GM18868 (cell line): ENCODE results near the gene CDKN1C.

Experiments used
- ATAC-seq: cut with Tn5 transposase; IDR thresholded peaks from one replicate; pipeline ENCODE4 v1.9.1; 2021; ENCODE audit warnings: mild to moderate bottlenecking, moderate library complexity; ENCODE audit not compliant: unreplicated experiment

Gene CDKN1C

DNA sequence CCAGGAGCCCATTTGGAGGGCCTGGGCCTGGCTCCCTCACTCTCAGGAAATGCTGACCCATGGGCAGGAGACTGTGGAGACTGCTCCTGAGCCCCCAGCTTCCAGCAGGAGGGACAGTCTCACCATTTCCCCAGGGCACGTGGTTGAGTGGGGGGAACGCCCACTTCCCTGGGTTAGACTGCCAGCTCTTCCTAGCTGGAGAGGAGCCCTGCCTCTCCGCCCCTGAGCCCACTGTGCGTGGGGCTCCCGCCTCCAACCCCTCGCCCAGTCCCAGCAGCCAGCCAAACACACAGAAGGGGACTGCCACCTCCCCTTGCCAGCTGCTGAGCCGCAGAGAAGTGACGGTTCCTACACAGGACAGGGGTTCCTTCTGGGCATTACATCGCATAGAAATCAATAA, 37.1 kb downstream of the CDKN1C start:
- ATAC-seq: no peak

DNA sequence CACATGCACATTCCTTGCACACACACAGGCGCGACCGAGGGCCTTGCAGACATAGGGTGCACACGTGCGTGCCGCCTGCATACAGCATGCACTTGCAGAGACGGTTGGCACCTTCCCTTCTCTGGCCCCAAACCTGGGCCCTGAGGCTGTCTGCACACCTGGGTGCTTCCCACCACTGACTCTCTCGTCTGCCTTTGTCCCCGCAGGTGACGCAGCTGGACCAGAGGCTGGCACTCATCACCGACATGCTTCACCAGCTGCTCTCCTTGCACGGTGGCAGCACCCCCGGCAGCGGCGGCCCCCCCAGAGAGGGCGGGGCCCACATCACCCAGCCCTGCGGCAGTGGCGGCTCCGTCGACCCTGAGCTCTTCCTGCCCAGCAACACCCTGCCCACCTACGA, 38.0 kb downstream of the CDKN1C start:
- ATAC-seq: no peak

DNA sequence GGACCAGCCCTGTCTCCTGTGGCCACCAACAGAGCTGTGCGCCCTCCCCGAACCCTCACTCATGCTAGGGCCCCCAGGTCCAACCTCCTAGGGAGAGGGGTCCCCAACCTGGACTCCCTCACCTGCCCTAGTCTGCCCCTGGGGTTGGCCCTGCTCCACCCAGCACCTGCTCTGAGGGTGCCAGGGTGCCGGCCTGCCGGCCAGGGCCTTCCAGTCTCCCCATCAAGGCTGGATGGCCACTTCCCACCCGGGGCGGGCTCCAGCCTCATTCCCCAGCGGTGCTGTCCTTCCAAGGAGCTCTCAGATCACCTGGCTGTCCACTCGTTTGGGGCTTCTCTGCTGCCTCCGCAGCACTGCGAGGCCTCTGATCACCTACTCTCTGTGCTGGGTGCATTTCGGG, 39.1 kb downstream of the CDKN1C start:
- ATAC-seq: no peak

DNA sequence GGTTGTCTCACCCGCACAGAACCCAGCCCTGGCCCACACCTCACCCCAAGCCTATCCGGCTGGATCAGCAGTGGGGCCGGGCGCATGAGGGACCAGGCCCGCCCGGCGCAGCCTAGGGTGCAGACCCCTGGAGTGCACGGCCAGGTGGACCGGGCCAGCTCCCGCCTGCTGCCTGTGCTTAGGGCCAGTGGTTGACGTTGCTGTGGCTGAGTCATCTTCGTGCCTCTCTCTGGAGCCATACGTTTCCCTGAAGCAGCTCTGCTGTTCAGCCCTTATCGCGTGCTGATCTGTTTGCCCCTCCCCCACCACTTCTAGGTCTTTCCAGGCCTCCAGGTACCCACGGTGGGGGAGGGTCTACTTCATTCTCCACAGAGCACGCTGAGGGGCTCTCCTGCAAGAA, 39.5 kb downstream of the CDKN1C start:
- ATAC-seq: no peak

DNA sequence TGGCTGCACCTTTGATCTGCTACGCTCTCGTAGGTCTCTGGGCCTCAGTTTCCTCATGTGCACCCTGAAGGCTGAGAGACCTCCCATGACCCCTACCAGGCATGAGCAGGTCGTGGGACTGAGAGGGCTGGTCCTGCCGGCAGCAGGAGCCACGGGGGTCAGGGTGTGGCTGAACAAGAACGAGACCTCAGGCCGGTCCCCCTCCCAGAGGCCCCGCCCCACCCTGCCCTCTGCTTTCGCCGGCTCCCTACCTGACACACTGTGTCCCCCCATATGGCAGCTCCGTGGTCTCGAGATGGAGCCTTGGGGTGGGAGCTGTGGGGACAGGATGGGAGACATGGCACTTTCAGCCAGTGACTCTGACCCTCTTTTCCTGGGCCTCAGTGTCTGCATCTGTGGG, 40.6 kb downstream of the CDKN1C start:
- ATAC-seq: no peak

DNA sequence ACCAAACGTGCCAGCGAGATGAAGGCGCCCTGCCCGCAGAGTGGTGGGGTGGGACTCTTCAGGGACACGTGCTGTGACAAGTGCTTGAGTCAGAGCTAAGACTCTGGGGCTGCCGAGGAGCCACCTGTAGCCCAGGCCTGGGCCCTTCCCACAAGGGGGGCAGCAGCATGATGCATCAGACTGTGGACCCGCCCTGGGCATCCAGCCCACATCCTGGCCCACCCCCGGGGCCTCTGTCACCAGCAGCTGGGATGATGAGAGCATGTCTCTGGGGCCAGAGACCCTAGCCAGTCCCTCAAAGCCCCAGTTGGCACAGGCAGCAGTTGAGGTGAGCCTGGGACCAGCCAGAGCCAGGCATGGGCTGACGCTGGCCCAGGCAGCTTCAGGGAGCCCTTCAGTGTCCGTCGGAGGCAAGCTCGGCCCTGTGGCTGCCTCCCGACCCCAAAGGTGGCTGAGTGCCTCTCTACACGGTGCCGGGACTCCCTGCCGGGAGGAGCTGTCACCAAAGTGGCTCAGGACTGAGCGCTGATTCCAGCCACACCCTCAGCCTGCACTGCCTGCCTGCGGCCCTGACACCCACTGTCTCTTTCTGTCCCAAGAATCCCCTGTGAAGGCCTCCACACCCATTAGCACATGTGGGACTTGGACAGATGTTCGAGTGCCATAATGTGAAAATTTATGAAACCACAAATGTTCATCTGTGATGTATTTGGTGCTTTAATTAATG, 41.3 kb downstream of the CDKN1C start:
- ATAC-seq: no peak

DNA sequence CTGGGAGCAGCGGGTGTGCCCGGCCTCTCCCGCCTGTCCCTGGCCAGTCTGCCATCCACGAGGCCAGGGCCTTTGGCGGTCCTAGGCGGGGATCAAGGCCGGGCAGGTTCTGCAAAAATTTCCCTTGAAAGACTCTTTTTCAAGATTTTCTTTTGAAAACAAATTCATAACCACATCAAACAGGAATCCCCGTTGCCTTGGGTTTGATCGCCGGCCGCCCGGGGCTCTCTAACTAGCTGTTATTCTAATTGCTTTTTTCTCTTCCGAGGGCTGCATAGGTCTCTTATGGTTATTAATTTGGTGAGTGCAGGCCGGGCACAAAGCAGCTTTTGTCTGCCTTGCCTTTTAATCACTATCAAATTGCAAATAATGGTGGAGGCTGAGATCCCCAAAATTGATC, 42.0 kb downstream of the CDKN1C start:
- no peak for ATAC-seq

DNA sequence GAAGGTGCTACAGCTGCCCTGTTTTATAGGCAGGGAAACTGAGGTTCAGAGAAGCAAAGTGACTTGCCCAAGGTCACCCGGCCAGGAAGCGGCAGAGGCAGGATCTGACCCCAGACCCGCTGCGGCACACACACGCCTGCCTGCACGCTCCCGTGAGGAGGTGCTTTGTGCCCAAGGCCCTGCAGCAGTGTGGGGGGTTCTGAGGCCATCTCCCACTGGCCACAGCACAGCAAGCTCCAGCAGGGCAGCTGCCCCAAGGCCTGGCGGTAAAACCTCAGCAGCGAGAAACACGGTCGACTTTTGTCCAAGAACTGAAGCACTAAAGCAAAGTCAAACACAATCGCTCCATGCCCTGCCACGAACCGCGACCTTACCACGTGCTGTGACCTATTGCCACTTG, 42.7 kb downstream of the CDKN1C start:
- ATAC-seq: no peak

DNA sequence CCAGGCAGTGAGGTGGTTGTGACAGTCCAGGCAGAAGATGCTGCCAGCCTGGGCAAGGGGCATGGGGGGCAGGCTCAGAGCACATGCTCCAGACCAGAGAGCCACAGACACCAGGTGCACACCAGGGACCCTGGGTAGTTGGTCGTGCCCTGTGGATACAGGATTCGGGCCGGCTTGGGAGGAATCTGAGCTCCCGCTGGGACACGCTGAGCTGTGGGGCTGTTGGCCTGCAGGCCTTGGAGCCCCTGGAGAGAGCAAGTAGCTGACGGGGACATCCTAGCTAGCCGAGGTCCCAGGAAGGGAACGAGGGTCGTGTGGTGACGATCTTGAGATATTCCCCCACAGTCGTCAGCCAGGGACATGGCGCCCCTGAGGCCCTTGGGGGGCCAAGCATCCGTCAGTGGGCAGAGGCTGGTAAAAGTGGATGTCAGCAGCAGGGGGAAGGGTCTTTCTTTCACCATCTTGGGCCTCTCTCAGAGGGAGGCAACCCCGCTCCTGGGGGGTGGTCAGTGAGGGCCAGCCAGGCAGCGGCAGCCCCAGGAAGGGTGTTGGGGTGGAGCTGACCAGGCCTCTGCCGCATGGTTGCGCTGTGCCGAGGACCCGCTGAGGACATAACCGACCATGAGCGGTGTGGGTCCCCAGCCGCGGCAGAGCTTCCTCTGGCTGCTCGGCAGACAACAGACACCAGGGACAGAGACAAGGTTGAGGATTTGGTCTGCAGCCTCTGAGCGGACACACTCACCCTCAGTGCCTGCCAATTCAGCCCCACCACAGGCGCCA, 44.0 kb downstream of the CDKN1C start:
- ATAC-seq: no peak

DNA sequence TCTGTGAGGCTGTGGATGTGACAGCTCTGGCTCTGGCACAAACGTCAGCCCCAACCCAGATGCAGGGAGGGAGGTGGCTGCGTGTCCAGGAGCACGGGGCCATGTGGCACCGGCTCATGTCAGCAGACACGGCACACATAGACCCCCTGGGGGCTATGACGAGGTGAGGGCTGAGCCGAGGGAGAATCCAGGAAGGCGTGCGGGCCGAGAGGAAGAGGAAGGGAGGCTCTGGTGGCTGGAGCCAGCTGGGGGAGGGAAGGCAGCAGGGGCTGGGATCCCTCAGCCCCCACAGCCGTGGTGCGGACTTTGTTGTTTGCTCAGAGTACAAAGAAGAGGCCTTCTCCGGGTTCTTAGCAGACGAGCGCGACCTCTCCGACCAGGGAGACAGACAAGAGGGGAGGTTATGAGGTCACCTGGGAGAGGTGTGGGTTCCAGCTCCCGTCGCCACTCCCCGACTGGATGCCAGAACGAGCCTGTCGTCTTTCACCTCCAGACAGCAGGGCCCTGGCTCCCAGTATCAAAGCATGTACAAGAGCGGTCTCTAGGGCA, 46.1 kb downstream of the CDKN1C start:
- no peak for ATAC-seq

DNA sequence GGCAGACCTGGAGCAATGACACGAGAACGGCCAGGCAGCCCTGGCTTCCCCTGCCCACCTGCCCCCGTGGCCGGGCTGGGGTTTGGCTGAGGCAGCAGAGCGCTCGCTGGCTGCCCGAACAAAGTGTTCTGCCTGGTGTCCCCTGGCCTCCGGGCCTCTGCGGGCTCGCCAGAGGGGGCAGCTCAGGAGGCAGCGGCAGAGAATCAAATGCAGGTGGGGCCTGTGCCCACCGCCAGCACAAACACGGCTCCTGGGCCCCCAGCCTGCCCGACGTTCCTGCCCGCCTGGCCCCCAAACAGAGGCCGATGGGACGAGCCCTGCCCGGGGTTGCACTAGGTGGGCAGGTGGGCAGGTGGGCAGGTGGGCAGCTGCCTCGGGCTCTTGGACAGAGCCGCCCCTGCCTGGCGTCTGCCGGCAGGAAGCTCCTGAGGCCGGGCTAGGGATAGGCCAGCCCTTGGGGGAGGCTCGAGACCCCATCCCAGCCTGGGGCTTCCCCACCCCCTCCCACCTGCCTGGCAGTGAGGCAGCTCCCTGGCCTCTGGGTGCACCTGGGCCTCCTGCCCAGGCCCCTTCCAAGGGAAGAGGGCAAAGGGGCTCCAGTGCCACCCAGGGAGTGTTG, 46.8 kb downstream of the CDKN1C start:
- no peak for ATAC-seq

DNA sequence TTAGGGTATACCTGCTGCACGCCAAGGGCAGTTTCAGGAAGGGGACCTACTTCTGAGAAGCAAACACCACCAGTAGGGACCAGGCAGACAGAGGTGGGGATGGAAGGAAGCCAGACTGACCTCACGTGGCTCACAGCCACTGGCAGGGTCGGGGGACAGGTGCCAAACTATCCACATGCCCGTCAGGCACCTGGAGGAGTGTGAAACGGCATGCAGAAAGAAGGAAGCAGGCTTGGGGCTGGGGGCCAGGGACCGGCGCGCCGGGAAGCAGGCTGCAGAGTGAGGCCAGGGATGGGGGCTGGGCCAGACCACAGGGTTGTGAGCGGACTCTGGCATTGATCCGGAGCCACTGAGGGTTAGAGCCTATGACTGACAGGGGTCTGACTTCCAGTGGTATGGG, 47.5 kb downstream of the CDKN1C start:
- no peak for ATAC-seq

DNA sequence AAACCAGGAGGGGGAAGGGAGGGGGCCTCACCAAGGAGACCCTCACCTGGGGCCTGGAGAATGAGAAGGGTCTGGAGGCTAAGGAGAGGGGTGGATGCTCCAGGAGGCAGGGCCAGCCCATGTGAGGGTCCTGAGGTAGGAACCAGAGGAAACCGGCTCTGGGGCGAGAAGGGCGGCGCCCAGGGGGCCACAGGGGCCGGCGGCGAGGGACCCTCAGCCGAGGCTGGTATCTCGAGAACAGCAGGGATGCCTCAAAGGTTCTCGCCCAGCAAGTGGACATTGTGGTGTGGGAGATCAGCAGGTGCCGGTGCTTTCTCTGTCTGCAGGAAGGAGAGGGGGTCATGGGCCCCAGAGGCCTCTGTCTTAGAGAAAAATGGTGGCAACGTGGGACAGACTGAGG, 47.9 kb downstream of the CDKN1C start:
- no peak for ATAC-seq

DNA sequence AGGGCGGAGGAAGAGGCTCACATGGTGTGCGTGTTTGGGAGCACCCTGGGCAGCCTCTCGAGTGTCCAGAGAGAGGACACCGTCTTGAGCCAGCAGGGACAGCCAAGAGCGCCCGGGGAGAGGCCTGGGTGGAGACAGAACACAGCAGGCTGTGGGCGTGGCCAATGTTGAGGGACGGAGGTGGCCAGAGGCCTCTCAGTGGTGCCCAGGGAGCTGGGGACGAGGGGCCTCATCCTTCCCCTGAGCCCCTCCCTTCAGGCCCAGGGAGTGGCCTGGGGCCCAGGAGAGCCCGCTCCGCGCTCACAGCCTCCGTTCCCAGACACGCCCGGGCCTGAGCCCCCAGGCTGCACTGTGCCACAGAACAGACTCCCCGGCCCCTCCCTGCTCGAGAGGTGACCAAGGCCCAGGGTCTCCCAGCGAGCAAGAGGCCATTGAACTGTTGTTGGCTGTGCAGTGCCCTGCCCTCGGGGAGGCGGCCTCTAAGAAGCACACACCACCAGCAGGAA, 48.4 kb downstream of the CDKN1C start:
- ATAC-seq: no peak

DNA sequence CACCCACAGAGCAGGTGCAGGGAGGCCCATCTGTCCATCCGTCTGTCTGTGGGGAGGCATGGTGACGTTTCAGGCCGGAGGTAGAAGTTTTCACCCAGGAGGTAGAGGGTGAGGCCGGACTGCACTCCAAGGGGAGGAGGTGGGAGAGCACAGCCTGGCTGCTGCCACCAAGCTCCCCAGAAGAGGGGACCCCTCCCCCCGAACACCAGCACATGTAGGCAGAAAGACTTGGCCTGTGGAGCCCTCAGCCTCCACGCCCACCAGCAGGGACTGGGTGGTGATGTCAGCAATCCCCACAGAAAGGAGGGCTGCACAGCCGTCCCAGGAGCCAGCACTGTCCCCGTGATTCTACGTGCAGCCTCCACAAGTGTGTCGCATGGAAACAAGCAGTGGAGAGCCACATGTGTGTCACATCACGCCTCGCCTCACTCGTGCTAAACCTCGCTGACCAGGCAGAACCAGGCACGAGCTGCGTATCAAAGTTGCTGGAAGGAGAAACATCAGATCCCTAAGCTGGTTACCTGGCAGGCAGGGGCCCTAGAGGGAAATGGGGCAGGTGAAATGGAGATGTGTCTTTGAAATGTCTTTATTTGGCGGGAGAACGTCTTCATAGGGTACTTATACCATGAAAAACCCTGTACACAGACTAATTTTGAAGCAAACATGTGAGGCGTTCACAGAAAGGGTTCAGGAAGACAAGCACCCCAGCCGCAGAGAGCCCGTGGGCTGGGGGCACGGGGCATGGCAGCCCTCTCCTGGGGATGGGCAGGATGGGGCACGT, 49.1 kb downstream of the CDKN1C start:
- no peak for ATAC-seq

DNA sequence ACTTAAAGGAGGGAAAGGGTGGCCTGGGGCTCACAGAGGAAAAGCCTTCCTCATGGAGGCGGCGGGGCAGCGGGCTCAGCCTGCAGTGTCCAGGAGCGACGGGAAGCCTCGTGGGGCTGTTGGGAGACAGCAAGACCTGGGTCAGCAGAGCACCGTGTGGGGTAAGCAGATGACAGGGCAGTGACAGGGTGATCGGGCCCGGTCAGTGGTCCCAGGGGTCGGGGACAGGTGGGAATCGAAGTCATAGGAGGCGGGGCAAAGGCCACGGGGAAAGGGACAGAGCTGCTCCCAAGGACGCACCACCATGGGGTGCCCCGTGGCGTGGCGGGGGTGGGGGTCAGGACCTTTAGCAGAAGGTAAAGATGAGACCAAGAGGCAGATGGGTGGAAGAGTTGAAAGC, 49.8 kb downstream of the CDKN1C start:
- ATAC-seq: no peak

DNA sequence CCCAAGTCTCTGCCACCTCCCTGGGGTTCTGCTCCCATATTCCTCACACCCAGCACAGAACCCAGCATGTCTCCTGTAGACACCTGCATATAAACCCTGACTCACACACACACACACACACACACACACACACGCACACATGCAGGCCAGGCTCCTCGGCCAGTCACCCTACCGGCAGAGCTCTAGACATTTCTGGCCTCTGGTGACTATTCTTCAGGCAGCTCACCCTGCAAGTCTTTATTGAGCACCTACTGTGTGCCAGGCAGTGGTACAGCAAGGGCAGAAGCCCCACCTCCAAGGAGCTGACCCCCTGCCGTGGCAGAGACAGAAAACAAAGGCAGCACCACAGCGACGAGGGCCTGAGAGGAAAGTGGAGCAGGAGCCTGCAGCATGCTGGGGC, 50.3 kb downstream of the CDKN1C start:
- no peak for ATAC-seq

DNA sequence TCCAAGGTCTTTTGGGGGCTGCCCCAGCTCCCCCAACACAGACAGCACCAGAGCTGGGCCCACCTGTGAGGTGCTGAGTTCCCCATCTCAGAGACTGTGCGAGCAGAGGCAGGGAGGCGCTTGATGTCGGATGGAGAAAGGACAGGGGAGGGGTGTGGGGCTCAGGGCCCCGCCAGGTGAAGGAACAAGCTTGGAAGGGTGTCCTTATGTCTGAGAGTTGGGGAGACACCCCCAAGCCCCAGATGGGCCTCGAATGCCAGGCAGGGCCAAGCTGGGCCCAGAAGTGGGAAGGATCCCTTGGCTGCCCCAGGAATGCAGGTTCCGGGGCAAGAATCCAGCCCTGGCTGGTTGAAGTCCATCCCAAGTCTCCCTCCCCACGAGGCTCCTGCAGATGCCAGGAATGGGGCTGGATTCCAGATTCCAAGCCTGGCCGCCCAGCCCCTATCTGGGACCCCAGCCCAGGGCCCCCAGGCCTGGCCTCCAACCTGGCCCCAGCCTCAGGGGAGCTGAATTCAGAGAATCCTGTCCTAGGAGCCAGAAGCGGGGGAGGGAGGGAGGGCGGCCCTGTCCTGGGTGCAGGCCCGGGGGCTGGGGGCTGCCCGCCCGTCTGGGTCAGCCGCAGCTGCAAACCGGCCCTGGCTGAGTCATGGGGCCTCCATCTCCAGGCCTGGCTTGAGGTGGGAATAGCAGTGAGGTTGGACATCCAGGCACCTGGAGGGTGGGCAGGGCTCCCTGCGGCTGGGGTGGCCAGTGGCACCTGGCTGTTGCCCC, 50.9 kb downstream of the CDKN1C start:
- no peak for ATAC-seq

DNA sequence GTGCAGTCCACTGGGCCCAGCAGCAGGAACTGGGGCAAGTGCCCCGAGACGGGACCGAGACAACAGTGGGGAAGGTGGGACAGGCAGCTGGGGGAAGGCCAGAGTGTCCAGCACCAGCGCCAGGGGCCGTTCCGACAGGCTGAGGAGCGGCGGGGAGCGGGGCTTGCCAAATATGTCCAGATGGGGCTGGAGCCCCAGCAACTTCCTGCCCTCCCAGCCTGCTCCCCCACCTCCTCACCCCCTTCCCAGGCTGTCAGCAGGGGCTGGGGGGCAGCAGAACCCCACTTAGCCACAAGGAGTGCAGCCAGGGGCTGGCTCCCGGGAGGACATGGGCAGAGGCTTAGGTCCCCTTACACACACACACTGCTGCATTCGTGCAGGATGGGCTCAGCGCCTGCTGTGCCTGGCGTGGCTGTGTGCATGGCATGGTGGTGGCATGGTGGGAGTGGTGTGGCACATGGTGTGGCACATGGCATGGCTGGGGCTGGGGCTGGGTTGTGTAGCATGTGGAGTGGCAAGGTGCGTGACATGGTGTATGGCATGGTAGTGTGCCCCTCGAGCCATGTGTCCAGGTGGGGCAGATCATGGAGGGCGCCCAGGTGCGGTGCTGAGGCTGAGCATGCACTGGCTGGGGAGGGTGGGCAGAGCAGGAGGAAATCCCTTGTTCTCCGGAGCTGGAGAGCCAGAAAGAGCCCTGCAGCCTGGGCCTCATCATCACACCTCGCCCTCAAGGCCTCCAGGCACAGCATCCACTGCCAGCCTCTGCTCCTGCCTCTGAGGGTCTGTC, 51.7 kb downstream of the CDKN1C start:
- ATAC-seq: no peak
